Mesothelial cell of epicardium (in vitro differentiated cells): Measurements from ENCODE around the gene HAUS8. TPM values are rescaled to one million over a fixed set of nuclear protein-coding genes. Genes with fewer than 3 reads are reported as not detected.

Experiments
- DNase-seq, 2 experiments: peaks; one replicate each; pipeline ENCODE4 v3.0.0; 2021; ENCODE audit warnings: low spot score in 2 of 2; ENCODE audit not compliant: unreplicated experiment in 2 of 2
- H3K27ac Mint-ChIP-seq: 2 replicates; pipeline ENCODE4 v1.8.0; 2021; ENCODE audit warnings: mixed read lengths
- H3K27me3 Mint-ChIP-seq: 2 replicates; pipeline ENCODE4 v1.8.0; 2021; ENCODE audit warnings: low read depth, mixed read lengths
- H3K36me3 Mint-ChIP-seq: 2 replicates; pipeline ENCODE4 v1.8.0; 2021; ENCODE audit warnings: mixed read lengths
- H3K4me1 Mint-ChIP-seq: 2 replicates; pipeline ENCODE4 v1.8.0; 2021; ENCODE audit warnings: mixed read lengths
- H3K4me3 Mint-ChIP-seq: 2 replicates; pipeline ENCODE4 v1.8.0; 2021; ENCODE audit warnings: mild to moderate bottlenecking, moderate library complexity, mixed read lengths
- H3K9me3 Mint-ChIP-seq: 2 replicates; pipeline ENCODE4 v1.8.0; 2021; ENCODE audit warnings: mixed read lengths
- total RNA-seq: library from RNA; stranded (reverse); gene quantifications from 3 replicates; pipeline ENCODE4 v1.2.1, GENCODE V29; 2021
- TF ChIP-seq, protein P1 (sequence below): fragments of 200-600 bp; sonication (generic); IDR thresholded peaks from one replicate; pipeline ENCODE4 v1.5.0; 2021; ENCODE audit warnings: antibody characterized with exemption; ENCODE audit not compliant: unreplicated experiment

HAUS8 gene
- total RNA-seq, 1 donor from 2014 or later: 14.7 TPM

DNA sequence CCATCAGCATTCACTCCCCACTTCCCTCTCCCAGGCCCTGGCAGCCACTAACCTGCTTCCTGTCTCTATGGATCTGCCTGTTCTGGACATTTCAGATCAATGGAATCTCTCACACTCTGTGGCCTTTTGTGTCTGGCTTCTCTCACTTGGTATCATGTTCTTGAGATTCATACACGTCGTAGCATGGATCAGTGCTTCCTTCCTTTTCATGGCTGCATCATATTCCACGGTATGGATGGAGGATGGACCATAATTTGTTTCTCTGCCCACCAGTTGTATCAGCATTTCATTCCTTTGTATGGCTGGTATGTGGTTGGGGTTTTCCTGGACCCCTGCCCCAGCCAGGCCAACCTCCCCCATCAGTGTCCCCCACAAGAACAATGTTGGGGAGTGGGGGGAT lies 36.5 kb upstream of the HAUS8 start:
- DNase-seq: no peak
- Mint-ChIP-seq H3K27ac (no peak overlapping the region), H3K27me3 (no peaks in the 10 kb centered on the region), H3K36me3 (peaks cover 12% of the 10 kb centered on the region), H3K9me3 (no peaks in the 10 kb centered on the region), H3K4me3 (no peak overlapping the region), H3K4me1 (peaks cover 12% of the 10 kb centered on the region)
- TF ChIP-seq, protein P1, sequence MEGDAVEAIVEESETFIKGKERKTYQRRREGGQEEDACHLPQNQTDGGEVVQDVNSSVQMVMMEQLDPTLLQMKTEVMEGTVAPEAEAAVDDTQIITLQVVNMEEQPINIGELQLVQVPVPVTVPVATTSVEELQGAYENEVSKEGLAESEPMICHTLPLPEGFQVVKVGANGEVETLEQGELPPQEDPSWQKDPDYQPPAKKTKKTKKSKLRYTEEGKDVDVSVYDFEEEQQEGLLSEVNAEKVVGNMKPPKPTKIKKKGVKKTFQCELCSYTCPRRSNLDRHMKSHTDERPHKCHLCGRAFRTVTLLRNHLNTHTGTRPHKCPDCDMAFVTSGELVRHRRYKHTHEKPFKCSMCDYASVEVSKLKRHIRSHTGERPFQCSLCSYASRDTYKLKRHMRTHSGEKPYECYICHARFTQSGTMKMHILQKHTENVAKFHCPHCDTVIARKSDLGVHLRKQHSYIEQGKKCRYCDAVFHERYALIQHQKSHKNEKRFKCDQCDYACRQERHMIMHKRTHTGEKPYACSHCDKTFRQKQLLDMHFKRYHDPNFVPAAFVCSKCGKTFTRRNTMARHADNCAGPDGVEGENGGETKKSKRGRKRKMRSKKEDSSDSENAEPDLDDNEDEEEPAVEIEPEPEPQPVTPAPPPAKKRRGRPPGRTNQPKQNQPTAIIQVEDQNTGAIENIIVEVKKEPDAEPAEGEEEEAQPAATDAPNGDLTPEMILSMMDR: no peak

DNA sequence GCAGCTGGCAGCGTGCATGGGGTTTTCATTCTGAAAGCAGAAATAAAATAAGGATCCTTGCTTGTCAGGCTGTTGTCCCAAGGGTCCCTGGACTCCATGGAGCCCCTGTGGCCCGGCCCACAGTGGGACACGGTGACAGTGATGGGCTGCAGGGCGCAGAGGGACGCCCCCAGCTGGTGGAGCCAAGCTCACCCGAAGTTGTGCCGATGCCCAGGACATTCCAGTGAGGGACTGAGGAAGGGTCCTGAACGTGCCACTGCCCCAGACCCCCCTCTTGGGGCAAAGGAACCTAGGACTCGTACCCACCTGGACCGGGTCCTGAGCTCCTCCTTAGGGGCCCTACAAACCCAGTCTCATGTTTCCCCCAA lies 35.3 kb upstream of the HAUS8 start:
- peaks cover 12% of the 10 kb centered on the region for H3K4me1 Mint-ChIP-seq
- no peaks in the 10 kb centered on the region for H3K27me3 Mint-ChIP-seq
- no peak for DNase-seq
- H3K4me3 Mint-ChIP-seq: no peak overlapping the region
- TF ChIP-seq, protein P1: no peak
- no peak overlapping the region for H3K27ac Mint-ChIP-seq
- H3K9me3 Mint-ChIP-seq: no peaks in the 10 kb centered on the region
- H3K36me3 Mint-ChIP-seq: peaks cover 11% of the 10 kb centered on the region

DNA sequence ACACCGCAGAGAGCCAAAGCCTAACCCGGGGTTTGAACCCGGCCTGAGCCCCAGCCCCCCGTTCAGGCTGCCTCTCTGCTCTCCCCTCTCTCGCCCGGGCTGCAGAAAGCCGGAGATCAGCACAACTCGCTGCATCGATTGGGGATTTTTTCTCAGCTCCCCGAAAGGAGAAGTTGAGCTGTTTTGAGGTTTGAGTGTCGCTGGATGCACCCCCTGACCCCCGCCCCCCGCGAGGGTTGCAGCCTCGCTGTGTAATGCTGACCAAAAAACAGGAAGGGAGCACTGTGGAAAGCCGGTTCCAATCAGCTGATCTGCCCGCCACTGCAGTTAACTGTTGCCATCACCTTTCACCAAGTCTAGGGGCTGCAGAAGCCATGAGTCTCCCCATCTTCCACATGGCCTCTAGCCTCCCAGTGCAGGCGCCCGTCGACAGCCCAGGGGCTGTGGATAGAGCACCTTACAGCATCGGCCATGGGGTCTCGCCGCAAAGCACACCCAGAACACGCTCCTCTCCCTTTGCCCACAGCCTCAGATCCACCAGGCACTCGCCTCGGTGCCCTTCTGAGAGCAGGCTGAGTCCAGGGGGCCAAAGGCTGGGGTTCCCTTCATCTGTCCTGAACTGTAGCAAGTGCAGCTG lies 34.8 kb upstream of the HAUS8 start:
- Mint-ChIP-seq H3K9me3 (no peaks in the 10 kb centered on the region), H3K36me3 (peaks cover 12% of the 10 kb centered on the region), H3K4me1 (peaks cover 12% of the 10 kb centered on the region), H3K27me3 (no peaks in the 10 kb centered on the region), H3K4me3 (no peak overlapping the region), H3K27ac (peak overlapping the region; percentile 4)
- TF ChIP-seq, protein P1: no peak
- no peak for DNase-seq

DNA sequence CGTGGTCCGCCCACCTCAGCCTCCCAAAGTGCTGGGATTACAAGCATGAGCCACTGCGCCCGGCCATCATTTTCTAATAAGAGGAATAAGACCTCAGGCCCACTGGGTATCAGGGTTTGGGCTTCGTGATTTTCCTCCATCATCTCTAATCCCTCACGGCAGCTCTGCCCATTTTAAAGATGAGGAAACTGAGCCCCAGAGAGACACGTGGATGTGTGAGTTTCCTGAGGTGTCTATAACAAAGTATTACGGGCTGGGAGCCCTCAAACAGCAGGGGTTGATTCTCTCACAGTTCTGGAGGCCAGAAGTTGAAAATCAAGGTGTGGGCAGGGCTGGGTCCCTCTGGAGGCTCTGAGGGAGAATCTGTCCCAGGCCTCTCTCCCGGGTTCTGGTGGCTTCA lies 34.0 kb upstream of the HAUS8 start:
- Mint-ChIP-seq H3K27me3 (no peaks in the 10 kb centered on the region), H3K27ac (no peak overlapping the region), H3K4me1 (peaks cover 12% of the 10 kb centered on the region), H3K4me3 (no peak overlapping the region), H3K36me3 (peaks cover 14% of the 10 kb centered on the region), H3K9me3 (no peaks in the 10 kb centered on the region)
- TF ChIP-seq, protein P1: no peak
- DNase-seq: no peak

DNA sequence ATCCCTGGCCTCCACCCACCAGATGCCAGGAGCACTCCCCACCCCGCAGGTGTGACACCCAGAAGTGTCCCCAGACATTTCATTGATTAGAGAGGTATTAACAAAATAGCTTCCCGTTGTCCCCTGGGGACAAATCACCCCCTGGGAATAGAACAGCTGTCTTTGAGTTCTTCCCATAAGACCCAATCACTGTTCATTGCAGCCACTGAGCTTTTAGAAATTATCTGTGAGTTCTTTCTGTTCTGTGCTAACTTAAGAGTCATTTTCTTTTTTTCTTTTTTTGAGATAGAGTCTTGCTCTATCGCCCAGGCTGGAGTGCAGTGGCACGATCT lies 33.2 kb upstream of the HAUS8 start:
- Mint-ChIP-seq H3K27me3 (no peaks in the 10 kb centered on the region), H3K4me3 (no peak overlapping the region), H3K9me3 (no peaks in the 10 kb centered on the region), H3K27ac (peak overlapping the region; percentile 71), H3K36me3 (peaks cover 16% of the 10 kb centered on the region), H3K4me1 (peaks cover 12% of the 10 kb centered on the region)
- TF ChIP-seq, protein P1: no peak
- no peak for DNase-seq
